ENCODE measurements around the gene NLK.
"Not testable (repeated sequence)": the region's sequence is repeated elsewhere in the genome, so short reads cannot be mapped to it uniquely, and the experiment has no call there.

Gene NLK

DNA sequence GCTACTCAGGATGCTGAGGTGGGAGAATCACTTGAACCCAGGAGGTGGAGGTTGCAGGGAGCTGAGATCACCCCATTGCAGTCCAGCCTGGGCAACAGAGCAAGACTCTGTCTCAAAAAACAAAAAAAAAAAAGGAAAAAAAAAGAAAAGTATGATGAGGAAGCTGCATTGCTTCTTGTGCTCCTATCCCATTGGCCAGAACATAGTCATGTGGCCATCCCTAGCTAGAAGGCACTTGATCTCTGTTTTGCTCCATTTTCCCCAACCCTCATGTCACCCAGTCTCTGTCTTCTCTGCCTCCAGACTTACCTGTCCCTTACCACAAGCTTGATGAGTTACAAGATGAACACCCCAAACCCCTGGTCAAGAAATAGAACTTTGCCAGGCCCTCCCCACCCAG, 163.8 kb downstream of the NLK start:
- DNase-seq: no peak

DNA sequence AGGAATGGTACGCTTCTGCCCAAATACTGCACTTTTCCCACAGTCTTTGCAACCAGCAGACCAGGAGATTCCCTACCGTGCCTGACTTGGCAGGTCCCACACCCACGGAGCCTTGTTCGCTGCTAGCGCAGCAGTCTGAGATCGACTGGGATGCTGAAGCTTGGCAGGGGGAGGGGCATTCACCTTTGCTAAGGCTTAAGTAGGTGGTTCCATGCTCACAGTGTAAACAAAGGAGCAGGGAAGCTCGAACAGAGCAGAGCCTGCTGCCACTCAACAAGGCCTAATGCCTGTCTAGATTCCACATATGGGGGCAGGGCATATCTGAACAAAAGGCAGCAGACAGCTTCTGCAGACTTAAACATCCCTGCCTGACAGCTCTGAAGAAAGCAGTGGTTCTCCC, 169.3 kb downstream of the NLK start:
- DNase-seq: no peak

DNA sequence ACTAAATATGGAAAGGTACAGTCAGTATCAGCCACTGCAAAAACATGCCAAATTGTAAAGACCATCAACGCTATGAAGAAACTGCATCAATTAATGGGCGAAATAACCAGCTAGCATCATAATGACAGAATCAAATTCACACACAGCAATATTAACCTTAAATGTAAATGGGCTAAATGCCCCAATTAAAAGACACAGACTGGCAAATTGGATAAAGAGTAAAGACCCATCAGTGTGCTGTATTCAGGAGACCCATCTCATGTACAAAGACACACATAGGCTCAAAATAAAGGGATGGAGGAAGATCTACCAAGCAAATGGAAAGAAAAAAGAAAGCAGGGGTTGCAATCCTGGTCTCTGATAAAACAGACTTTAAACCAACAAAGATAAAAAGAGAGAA, 171.1 kb downstream of the NLK start:
- DNase-seq: not testable (repeated sequence)

DNA sequence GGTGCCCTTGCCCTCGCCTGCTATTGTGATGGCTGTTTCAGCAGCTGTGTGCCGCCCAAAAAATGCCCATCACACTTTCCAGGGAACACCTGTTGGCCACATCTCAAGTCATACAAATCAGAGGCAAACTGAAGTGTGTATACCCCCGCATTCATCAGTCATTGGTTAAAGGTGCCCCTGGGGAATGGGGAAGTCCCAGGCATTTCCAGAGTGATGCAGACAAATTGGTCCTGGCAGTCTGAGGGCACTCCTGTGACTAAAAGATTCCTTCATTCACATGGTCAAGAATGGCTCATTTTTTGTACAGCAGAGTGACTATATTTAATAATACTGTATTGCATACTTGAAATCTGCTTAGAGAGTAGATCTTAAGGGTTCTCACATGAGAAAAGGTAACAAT, 173.6 kb downstream of the NLK start:
- no peak for DNase-seq

DNA sequence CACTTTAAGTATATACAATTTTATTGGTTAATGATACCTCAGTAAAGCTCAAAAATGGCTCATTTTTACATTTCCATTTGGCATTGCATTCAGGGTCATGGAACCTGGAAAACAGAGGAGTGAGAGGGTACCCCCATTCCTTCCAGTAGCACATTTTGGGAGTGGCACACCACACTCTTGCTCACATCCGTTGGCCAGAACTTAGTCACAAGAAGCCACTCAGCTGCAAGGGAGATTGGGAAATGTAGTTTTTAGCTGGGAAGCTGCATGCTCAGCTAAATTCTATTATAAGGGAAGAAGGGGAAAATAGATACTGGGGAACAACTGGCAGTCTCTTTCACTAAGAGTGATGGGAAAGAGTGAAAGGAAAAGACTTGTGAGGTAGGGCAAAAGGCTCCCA, 174.1 kb downstream of the NLK start:
- DNase-seq: no peak

DNA sequence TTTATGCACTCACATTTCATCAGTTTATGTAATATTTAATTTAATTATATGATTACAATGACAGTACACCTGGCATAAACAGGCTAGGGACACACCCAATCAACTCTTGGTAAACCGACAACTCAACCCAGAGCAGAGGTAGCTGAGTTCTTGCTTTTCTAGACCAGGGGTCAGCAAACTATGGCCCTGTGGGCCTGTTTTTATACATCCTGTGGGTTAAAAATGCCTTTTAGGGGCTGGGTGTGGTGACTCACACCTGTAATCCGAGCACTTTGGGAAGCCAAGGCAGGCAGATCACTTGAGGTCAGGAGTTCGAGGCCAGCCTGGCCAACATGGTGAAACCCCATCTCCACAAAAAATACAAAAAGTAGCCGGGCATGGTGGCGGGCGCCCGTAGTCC, 177.3 kb downstream of the NLK start:
- no peak for DNase-seq

DNA sequence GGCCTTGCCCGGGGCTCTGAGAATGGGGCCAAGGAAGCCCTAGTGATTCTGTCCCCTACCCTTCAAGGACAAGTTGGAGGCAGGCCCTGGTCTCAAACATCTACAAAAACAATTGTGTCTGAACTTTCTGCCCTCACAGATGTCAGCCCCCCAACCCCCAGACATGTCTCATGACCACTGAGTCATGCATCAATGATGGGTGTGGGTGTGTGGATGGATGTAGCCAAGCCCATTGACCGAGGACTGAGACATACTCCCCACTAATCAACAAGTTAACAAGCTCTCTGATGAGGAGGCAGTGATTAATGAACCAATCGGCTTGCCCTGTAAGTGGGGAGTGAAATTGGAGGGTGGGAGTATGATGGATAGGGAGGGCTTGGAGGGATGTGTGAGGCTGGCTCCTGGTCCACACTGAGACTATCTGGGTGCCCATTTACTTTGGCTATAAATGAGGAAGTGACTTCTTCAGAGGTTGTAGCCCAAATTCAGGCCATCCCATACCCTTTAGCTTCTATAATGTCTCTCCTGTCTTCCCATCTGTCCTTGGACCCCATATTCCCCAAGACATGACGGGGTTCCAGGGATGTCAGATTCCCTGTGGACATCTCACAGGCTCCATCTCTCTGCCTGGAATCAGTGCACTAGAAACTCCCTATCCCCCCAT, 179.4 kb downstream of the NLK start:
- DNase-seq: no peak

DNA sequence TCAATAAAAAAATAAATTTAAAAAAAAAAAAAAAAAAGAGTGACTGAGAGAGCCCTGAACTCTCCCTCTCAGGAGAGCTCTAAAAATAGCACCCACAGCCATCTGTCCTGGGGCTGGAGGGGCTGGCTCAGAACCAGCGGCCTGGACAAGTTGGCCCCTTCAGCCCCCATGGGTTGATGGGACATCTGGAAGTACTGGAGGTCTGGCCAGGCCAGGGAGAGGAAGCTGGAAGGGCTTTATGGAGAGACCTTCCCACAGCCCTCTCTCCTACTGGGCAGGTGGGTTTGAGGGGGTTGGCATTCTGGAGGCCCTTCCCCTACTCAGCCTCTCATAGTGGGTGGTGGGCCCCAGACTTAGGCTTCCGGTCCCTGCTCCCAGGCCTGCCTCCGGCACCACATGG, 182.8 kb downstream of the NLK start:
- no peak for DNase-seq

DNA sequence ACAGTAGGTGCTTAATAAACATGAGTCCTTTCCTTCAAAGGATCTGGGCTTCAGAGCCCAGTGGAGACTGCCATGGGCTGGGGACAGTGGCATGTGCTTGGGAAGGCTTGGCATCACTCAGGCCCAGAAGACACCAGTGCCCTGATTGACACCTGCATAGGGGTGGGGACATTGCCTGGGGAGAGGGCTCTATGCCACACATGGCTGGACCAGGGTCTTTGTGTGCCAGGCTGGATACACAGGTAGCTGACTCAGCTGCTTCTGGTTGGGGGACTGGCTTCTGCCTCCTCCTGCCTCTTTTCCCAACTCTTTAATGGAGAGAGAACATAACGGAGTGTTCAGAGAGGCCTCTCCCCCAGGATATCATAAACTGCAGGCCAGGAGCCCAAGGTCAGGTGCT, 183.4 kb downstream of the NLK start:
- DNase-seq: no peak

DNA sequence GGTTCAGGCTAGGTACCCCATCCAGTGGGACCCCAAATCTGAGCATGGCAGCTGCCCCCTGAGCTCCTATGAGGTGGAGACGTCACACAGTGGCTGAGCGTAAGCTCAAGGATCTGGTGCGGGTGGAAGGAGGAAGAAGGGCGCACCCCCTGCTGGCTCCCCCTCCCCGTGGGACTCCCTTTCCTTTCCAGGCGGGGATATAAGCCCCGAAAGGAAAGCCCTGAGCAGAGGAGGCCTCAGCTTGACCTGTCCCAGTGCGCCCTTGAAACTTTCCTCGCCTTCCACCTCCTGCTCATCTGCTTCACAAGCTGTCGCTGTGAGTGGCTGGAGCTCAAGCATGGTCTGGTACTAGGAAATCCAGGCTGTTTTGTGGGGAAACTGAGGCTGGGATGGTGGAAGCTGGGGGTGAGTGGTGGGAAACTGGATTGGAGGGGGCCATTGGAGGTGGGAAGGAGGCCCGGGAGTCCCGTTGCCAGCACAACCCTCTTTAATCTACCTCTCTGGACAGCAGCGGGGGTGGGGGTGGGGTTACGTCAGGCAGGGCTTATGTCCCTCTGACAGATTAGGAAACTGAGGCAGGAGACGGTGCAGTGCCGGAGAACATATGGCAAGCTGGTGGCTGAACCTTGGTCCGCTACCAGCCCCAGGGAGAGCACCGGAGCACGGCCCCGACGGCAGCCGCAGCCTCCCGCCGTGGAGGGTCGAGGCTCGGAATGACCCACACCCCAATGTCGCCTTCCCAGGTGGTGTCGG, 184.3 kb downstream of the NLK start:
- DNase-seq: no peak

DNA sequence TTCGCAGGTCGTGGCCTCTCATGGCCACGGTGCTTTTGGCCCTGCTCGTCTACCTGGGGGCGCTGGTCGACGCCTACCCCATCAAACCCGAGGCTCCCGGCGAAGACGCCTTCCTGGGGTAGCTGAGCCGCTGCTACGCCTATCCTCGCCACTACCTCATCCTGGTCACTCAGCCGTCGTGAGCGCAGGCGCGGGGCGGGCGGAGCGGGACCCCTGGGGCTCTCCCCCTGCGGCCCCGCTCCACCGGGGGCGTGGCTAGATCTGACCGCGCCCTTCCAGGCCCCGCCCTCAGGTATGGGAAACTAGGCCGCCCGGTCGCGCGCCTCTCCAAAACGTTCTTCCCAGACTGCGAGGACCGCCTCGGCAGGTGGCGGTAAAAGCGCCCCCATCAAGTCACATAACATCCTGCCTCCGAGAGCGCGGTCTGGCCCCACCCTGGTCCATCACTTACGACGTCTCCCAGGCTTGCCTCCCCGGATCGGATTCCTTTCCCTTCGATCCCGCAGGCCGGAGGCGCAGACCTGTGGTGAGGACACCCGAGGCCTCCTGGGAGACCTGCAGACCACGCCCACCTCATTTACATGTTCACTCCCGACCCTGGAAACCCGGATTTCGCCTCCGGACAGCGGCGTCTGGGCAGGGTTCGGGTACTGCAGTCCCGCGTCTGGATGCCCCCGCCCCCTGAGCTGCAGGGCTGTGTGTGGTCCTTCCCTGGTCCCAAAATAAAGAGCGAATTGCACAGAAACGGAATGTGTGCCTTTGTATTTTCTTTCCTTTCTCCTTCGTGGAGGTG, 185.0 kb downstream of the NLK start:
- no peak for DNase-seq

DNA sequence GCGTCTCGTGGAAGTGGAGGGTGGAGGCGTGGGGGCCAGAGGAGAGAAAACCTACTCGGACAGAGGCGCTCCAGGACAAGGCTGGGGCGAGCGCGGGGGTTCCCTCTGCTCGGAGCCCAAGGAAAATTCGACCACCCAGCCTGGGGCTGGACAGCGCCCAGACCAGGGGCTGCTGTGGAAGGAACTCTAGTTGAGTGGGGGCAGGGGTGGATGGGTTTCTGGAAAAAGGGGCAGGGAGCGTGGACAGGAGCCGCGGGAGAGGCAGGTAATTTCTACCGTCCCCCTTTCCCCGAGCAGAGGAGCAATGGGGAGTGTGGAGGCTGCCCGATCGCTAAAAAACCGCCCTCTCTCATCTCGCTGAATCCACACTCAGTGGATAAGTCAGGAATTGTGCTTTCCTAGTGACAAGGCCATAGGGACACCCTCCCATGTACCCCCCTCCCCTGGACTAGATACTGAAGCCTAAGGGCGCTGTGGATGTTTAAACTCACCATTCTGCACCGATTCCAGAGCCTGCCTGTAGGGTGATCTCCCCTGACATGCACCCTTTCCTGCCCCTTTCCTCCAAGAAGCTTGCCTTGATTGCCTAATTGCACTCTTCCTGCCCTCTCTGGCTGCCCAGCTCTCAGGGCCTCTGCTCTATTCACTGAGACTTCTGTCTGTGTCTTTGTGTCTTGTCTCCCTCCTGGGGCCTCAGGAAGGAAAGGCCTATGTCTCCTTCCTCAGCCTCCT, 185.8 kb downstream of the NLK start:
- DNase-seq: no peak

DNA sequence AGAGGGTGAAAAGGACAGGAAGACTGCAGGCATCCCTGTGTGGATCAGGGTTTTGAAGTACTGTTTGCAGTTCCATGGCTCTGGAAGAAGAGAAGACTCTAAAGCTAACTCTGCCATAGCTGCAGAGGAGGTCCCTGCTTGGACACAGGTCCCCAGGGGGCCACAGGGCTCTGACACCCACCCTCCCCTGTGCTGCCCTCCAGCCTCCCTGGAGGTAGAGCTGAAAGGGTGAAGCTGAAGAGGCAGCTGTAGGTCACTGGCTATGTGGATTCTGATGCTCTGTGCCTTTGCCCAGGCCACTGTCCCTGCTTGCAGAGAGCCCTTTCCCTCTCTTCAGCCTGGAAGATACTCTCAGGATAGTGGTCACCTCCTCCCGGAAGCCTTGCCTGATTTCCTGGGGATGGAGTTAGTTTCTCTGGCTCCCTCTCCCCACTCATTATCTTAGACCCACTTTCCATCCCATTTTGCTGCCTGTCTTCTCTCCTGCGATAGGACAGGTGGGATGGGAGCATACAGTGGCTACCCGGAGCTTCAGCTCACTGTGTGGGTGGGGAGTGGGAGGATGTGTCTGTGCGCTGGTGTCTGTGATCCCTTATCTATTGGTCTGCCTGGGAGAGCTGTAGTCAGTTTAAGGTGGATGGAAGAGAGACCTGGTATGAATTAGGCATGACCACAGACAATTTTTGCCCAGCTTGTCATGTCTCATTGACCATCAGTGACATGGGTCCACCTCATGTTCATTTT, 186.7 kb downstream of the NLK start:
- DNase-seq: no peak

DNA sequence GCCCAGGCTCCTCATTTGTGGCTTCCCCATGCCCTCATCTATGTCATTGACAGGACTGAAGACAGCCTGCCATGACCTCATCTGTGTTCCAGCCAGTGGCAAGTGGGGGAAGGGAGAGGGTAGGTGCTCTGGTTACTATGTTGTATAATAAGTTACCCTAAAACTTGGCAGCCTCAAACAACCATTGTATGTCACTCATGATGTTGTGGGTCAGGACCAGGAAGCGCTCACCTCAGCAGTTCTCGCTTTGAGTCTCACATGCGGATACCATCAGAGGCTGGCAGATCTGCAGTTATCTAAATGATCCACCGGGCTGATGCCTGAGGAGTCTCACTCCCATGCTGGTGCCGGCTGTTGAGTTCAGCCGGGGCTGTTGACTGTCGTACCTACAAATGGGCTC, 187.5 kb downstream of the NLK start:
- DNase-seq: no peak

DNA sequence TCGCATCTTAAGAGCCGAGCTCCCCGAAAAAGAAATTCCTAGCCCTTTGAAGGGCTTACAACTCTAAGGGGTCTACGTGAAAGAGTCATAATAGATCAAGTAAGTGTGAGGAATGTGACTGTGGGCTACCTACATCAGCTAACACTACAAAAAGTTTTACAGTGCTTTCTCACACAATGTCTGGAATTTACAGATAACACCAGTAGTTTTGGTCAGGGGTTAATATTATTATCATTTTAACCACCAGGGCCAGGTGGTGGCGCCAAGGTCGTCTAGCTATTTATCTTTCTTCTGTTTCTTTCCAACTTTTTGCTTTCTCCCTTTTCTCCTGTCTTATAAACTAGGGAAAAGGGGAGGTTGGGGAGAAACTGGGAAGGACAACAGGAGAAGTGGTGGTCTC, 188.1 kb downstream of the NLK start:
- DNase-seq: not testable (repeated sequence)

DNA sequence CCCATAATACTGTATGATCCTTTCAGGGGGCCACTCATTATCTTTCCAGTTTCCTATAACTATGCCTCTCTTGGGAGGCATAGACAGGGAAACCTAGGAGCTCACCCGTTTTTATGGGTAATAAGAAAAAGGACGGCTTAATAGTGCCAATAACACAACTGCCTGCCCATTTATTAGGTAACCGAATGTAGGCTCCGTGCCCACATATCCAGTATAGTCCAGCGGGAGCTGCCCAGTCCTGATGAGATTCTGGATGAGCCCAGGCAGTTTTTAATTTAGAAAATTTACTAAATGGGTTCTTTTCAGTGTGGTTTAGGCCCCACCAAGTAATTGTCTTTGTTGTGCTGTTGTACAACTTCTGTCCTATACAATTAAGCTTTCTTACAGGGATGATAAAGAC, 189.1 kb downstream of the NLK start:
- DNase-seq: not testable (repeated sequence)

DNA sequence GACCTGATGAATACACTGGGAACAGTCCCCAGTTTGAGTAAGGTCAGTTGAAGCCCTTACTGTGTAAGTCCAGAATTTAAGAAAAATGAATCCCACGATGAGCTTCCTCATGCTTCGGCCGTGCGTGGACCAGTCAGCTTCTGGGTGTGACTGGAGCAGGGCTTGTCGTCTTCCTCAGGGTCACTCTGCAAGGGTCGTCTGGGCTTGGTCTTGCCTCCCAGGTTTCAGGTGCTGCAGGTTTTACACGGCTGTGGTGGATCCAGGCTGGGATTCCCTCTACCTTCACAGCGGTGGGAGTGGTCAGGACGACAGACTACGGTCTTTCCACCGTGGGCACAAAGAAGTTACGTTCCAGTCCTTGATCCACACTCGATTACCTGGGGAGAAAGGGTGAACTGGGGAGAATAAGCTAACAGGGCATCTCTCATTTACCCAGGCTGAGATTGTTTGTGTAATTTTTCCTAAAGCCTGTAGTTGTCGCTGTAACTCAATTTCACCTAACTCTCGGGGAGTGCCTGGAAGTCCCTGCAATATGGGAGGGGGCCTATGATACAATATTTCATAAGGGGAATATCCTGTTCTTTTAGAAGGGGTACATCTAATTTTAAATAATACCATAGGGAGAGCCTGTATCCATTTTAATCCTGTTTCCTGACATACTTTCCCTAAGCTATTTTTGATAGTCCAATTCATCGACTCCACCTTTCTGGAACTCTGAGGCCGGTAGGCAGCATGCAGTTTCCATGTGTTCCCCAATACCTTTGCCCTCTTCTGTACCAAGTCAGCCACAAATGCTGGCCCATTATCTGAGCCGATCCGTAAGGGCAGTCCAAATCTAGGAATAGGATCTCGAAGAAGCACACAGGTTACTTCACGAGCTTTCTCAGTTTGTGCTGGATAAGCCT, 190.7 kb downstream of the NLK start:
- peak; percentile 8 for DNase-seq

DNA sequence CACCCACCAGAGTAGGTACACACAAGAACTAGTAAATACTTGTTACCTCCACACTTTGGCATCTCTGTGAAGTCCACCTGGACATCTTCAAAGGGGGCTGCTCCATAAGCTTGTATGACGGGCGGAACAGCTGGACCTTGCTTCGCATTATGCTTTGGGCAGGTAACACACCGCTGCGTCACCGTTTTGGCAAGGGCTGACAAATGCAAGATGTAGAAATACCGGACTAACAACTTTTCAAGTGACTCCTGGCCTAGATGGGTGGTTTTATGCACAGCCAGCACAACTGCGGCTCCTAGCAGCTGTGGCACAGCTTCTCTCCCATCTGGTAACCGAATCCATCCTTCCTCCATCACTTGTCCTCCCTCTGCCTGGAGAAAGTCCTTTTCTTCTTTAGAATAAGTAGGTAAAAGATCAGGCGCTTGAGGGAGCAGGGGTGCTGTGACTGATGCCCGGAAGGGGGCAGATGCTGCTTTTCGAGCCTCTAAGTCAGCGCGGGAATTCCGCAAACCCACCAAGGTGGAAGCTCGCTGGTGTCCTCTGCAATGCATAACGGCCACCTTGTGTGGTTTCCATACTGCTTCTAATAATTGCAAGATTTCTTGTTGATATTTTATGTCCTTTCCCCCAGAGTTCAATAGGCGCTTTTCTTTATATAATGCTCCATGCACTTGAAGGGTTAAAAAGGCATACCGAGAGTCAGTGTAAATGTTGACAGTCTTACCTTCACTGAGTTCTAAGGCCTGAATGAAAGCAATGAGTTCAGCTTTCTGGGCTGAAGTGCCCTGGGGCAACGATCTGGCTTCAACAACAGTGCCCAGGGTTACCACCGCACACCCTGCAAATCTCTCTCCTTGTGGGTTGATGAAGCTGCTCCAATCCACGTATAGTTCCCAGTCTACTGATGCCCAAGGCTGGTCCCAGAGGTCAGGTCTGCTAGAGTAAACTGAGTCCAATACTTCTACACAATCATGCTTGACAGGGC, 191.7 kb downstream of the NLK start:
- DNase-seq: not testable (repeated sequence)

DNA sequence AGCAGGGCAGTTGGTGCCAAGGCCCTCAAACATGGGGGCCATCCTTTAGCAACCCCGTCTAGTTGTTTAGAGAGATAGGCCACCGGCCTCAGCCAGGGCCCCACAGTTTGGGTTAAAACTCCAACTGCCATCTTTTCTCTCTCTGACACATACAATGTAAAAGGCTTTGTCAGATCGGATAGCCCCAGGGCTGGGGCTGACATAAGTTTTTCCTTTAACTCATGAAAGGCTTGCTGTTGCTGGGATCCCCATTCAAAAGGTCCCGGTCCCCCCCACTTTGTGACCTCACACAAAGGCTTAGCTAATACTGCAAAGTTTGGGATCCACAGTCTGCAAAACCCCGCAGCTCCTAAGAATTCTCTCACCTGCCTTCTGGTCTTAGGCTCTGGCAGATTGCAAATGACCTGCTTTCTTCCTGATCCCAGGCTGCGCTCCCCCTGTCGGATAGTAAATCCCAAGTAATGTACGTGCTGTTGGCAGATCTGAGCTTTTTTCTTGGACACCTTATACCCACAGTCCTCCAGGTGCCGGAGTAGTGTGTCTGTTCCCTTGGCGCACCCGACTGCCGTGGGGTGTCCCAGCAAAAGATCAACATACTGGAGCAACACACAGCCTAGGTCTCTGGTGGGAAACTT, 192.7 kb downstream of the NLK start:
- not testable (repeated sequence) for DNase-seq
